Measurements from ENCODE around the gene TEAD2.
"Not testable (repeated sequence)": the region's sequence is repeated elsewhere in the genome, so short reads cannot be mapped to it uniquely, and the experiment has no call there.

TEAD2 gene

DNA sequence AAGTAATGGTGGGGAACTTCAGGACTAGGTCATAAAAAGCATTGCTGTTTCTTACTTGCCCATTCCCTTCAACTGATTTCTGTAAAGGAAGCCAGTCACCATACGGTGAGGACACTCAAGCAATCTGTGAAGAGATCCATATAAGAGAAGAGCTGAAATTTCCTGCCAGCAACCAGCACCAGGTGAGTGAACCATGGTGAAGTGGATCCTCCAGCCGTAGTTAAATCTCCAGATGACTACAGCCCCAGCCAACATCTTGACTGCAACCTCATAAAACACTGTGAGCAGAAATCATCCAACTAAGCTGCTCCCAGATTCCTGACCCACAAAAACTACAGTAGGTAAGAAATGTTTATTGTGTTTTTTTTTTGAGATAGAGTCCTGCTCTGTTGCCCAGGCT lies 33.5 kb downstream of the TEAD2 start:
- no peak for DNase-seq

DNA sequence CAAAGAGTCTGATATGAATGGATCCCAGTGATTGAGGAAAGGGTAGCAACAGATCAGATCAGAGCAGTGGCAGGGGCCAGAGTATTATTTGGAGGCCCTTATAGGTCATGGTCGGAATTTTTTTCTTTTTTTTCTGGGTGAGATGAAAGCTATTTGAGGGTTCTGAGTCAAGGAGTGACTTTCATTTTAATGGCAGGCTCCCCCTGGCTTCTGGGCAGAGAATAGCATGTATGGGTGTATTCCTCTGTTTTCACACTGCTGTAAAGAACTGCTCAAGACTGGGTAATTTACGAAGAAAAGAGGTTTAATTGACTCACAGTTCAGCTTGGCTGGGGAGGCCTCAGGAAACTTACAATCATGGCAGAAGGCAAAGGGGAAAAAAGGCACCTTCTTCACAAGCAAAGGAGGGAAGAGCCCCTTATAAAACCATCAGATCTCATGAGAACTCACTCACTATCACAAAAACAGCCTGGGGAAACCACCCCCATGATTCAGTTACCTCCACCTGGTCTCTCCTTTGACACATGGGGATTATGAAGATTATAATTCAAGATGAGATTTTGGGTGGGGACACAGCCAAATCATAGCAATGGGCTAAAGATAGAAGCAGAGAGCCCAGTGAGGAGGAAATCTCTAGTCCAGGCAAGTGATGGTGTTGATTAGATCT lies 34.2 kb downstream of the TEAD2 start:
- no peak for DNase-seq

DNA sequence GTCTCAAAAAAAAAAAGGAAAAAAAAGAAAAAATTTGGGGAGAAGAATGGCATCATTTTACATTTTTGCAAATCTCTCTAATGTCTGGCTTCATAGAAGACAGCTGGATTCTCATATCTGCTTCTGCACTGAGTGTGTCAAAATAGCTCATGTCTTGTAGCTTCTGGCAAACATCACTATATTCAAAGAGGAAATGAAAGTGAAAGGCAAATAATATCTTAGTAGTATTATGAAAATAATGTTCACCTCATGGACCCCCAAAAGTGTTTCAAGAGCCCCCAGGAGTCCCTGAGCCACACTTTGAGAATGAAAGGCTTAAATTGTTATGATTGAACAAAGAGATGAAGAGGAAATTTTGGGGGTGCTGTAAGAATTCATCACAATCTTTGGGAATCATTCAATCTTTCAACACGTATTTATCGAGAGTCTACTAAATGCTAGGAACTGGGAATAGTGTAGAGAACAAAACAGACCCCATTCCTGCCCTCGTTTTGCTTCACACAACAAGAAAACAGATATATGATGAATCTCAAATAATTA lies 36.0 kb downstream of the TEAD2 start:
- DNase-seq = no peak

DNA sequence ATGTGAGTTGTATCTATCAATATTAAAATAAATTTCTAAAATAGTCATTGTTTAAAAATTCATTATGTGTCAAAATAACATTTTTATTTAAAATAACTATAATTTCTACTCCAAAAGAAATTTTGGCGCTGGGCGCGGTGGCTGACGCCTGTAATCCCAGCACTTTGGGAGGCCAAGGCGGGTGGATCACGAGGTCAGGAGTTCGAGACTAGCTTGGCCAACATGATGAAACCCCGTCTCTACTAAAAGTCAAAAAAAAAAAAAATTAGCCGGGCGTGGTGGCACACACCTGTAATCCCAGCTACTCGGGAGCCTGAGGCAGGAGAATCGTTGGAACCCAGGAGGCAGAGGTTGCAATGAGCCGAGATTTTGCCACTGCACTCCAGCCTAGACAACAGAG lies 36.5 kb downstream of the TEAD2 start:
- not testable (repeated sequence) for DNase-seq

DNA sequence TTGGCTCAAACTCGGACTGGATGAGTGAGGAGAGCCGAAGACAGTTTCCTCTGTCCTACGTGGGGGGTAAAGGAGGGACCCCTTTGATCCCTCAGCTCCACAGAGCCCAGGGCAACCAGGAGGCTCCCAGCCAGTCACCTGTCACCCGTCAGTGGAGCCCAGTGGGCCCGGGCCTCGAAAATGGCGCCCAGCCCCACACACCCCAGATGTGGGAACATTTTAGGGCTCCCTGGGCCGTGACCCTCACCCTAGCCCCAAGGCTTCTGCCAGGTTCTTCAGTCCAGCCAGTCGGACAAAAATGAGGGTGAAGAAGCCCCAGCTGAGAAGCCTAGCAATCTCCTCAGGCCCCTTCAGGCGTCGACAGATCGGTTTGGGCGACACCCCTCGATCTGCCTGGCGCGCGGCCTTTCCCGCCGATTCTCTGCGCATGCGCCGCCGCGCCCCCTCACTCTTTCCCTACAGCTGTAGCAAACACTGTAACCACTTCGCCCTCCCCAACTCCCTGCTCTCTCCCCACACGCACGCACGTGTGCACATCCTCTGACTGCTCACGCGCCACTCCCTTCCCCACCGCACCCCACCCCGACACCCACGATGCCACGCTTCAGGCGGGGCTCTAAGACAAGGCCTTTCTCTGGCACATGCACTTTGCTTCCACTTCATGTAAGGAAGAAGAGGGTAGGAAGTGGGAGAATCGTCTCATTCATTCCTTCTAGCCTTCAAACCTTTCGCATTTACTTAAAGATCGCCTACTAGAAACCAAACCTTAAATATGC lies 37.2 kb downstream of the TEAD2 start, which contains the start of gene SLC6A16:
TSS of gene SLC6A16 (minus strand) at position 391 of the 776 bp plus-strand sequence. CDS start 13,844 bp downstream, outside the sequence.
- DNase-seq = no peak

DNA sequence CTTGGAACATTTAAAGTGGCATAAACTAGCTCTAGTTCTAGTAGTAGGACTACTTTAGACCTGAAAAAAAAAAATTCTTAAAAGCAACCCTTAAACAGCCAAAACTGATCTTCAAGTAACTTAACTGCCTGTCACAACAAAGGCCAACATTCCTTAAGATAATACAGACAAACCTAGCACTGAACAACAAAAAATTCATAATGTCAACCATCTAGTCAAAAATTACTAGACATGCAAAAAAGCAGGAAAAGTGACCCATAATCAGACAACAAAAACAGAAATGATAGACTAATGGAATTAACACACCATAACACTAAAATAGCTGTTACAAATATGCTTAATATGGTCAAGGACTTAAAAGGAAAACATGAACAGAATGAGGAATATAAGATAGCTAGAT lies 43.9 kb downstream of the TEAD2 start:
- DNase-seq = no peak

DNA sequence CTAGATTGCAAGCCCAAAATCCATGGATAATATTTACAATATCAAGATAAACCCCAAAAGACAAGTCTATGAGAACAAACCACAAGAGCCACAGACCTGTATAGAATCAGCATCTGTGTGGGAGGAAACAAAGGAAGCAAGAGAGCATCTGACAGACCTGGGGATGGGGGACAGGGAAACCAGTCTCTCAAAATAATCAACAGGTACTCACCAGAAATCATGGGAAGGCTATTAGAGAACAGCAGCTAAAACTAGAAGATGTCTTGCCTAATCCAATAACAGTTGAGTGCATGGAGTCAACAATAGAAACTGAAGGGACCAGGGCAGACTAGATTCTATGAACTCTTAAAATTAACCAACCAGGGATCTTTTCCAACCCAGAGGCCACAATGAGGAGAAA lies 45.9 kb downstream of the TEAD2 start:
- DNase-seq = no peak

DNA sequence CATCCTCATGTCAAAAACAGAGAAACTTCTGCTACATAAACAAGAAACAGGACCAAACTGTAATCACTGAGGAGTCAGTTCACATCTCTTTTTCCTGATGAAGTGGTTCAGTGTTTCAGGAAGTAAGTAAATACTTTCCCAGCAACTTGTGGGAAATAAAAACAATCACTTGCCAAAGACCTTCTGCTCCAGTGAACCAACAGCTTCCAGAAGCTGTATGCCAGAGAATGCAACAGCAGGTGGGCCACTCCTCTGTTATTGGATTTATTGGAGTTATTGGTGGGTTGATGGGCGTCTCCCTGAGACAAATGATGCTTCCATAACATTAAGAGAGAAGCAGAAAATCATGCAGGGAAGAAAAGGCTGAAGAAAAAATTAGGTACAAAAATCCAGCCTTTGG lies 47.1 kb downstream of the TEAD2 start:
- no peak for DNase-seq

DNA sequence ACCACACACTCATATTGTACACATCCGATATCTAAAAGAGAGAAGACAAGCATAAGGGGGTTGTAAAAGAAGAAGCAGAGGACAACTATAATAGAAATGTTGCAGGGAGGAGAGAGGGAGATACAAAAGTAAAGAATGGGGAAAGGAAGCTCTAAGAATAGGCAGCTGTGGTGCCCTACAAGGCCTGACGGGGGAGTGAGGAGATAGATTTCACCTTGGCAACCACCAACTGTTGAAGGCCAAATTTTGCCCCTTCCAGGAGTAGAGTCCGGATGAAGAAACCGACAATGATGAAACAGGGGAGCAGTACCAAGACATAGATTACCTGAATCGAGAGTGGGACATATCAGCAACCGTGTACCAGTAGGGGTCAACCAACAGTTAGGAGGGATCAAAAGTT lies 53.1 kb downstream of the TEAD2 start:
- DNase-seq = no peak

DNA sequence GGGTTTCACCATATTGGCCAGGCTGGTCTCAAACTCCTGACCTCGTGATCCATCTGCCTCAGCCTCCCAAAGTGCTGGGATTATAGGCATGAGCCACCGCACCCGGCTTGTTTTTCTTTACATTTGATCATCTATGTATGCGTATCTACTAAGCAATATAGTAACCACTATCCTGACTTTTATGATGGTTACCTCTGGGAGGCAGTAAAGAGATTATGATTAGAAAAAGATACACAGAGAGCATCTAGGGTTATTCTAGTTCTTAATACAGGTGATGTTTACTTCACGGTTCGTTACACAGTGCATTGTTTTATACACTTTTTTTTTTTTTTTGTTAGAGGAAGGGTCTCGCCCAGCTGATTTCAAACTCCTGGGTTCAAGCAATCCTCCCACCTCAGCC lies 55.5 kb downstream of the TEAD2 start:
- not testable (repeated sequence) for DNase-seq

DNA sequence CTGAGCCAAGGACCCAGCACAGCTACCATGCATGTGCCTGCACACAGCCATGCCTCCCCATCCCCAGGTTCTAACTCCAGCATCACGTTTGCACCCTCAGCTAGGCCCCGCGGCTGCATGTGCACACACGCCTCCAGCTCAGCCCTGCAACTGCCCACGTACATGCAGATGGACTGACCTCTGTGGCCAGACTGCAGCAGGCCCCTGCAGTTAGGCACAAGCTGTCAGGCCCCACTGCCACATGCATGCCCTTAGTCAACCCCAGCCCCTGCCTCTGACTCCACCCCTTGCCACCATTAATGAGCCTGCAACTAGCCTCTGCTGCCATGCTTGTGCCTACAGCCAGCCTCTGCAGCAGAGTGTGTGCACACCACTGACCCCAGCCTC lies 60.4 kb downstream of the TEAD2 start:
- no peak for DNase-seq

DNA sequence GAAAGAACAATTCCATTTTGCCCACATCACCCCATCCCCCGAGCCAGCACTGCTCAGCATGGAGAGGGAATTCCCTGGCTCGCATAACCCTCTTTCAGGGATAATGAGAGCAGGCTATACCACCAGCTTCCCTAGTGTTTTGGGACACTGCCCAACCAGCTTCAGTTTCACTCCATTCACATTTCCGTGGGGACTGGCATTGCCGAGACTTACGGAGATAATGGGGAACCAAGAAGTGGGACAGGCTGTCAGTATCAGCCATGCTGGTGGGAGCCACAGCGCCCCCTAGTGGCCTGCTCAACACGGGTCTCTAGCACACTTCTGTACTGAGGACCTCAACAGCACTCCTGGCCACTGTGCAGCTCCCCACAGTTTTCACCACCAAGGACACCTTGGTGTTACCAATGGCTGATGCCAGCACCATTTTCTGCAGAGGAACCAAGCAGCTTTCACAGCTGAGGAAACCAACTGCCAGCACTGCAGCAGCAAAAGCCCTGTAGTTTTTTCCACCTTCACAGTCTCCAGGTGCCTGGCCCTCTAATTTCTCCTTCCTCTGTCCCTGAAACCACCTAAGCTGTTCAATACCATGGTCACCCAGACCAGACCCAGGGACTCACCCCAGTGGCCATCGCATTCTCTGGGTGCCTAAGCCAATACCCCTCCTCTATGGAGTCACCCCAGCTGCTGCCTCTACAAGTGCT lies 60.9 kb downstream of the TEAD2 start:
- DNase-seq = no peak

DNA sequence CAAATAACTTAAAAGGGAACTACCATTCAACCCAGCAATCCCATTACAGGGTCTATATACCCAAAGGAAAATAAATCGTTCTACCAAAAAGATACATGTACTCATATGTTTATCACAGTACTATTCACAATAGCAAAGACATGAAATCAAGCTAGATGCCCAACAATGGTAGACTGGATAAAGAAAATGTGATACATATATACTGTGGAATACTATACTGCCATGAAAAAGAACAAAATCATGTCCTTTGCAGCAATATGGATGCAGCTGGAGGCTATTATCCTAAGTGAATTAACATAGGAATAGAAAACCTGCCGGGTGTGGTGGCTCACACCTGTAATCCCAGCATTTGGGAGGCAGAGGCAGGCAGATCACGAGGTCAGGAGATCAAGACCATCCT lies 63.6 kb downstream of the TEAD2 start:
- not testable (repeated sequence) for DNase-seq

DNA sequence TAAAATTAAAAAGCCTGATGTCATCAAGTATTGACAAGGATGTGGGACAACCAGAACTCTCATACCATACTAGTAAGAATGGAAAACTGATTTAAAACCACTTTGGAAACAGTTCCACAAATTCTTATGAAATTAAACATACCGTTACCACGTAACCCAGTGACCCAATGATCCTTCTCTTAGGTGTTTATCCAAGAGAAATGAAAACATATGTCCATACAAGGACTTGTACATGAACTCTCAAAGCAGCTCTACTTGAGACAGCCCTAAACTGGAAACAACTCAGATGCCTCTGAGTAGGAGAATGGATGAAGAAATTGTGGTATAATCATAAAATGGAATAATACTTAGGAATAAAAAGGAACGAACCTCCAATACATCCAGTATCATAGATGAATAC lies 64.8 kb downstream of the TEAD2 start:
- no peak for DNase-seq

DNA sequence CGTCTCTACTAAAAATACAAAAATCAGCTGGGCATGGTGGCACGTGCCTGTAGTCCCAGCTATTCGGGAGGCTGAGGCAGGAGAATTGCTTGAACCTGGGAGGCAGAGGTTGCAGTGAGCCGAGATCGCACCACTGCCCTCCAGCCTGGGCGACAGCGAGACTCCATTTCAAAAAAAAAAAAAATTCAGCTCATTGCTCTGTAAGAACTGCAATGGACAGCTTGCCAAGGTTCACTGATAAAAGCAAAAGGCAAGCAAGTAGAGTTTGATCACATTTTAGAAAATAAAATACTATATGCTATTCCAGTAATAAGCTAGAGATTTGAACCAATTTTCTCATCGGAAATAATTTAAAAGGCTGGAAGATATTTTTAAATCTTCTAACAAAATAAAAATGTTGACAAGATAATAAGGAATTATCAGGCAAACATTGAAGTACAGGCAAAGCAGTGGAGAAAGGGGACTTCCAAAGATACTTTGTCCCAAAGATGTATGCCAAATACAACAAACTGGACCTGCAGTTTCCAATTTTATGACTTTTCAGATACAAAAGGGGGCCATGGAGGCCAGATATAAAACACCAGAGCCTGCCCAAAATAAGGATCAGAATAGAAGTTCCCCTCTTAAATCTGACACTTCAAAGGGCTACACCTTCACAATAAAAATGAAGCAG lies 66.9 kb downstream of the TEAD2 start:
- DNase-seq = no peak

DNA sequence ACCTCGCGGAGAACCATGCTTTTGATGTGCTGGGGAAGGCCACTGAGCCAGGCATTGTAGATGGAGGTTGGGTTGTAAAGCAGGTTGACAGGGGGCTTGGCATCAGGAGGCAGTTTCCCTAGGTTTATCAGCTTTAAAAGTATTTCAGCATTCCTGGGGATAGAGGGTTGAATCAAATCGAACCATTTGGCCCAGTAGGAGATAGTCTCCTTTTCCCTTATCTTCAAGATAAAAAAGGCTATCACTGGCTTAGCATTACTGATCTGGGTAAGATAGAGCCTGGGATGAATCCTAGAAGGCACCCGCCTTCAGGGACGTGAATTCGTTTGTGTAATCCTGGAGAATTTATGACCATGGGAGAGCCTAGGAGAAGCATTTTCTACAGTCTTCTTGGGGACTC lies 67.8 kb downstream of the TEAD2 start:
- no peak for DNase-seq
